NCI-H1417 (cell line): Measurements from ENCODE around the gene CIRBP.

Source experiments
- DNase-seq, 3 experiments: peaks; one replicate each; lab custom pipeline; 2025; lab: John Stamatoyannopoulos, UW

CIRBP gene

DNA sequence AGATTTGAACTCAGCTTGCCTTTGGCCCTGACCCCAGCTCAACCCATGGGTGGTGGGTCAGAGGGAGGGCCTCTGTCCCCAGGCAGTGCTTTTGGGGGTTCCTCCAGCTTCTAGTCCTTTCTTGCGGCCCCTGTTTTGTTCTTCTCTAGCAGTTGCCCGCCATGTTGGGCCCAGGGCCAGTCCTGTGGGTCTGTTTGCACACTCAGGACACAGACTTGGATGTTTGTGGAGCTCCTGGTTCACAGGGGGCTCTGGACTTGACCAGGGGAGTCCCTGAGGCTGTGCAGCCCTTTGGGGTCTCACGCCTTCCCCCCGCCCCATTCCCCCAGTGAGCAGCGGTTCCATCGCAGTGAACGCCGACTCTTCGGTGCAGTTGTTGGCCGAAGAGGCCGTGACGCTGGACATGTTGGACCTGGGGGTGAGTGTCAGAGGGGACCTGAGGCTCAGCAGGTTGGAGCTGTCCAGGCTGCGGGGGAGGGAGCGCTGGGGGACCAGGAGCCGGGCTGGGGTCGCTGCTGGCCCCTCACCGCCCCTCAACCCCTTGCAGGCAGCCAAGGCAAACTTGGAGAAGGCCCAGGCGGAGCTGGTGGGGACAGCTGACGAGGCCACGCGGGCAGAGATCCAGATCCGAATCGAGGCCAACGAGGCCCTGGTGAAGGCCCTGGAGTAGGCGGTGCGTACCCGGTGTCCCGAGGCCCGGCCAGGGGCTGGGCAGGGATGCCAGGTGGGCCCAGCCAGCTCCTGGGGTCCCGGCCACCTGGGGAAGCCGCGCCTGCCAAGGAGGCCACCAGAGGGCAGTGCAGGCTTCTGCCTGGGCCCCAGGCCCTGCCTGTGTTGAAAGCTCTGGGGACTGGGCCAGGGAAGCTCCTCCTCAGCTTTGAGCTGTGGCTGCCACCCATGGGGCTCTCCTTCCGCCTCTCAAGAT is 25.1 kb upstream of the CIRBP start:
- peak; percentile 54 to 78 (median 65) for DNase-seq

DNA sequence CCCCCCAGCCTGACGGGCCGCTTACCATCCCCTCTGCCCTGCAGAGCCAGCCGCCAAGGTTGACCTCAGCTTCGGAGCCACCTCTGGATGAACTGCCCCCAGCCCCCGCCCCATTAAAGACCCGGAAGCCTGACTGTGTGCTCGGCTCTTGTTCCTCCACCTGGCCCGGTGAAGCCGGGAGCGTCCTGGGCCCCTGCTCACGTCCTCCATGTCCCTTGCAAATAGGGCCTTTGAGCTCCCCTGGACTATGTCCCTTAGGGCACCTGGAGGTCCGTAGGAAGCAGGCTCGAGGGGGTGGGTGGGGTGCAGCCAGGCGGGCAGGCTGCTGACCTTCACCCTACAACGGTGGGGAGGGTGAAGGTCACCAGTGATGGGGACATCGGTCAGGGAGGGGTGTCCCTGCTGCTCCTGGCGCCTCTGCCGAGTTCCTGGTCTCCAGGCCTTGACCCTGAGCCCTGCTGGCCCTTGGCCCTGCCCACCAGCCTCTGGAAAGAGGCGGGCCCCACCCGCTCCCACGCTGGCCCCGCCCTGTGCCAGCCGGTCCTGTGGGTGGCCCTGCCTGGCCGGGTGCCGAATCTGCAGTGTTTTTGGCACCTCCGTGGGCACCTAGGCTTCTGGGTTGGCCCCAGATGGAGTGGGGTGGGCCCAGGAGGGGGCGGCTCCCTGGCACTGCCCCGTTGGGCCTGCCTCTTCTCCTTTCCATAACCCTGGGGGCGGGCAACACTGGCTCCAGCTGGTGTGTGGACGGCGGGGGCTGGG is 24.3 kb upstream of the CIRBP start:
- no peak for DNase-seq

DNA sequence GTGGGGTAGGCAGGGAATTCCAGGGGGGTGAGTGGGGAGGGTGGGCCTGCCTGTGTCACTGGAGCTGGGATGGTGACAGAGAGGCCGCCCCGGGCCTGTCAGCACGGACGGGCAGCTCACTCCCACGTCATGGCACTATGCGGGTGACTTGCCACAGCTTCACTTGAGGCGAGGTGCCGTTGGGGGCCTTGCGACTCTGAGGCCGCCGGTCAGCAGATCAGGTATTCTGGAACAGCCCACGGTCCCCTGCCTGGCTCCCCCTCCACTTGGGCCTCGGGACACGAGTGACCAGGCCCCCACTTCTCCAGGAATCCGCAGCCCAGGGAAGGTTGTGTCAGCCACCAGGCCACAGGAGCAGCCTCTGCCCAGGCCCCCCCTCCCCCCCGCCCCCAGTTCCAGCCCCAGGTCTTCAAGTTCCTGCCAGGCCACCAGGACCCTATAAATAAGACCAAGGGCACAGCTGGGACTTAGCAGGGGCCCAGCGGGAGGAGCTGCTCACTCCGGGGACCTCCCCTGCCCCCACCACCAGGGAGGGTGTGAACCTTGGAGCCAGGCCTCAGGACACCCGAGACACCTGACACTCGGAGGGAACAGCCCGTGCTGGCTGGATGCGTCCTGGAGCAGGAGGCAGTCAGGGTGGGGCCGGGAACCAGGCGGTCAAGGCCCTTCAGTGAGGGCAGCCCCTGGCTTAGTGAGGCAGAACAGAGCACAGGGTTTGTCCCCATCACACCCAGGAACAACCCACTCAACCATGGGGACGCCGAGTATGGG is 23.5 kb upstream of the CIRBP start:
- DNase-seq = no peak

DNA sequence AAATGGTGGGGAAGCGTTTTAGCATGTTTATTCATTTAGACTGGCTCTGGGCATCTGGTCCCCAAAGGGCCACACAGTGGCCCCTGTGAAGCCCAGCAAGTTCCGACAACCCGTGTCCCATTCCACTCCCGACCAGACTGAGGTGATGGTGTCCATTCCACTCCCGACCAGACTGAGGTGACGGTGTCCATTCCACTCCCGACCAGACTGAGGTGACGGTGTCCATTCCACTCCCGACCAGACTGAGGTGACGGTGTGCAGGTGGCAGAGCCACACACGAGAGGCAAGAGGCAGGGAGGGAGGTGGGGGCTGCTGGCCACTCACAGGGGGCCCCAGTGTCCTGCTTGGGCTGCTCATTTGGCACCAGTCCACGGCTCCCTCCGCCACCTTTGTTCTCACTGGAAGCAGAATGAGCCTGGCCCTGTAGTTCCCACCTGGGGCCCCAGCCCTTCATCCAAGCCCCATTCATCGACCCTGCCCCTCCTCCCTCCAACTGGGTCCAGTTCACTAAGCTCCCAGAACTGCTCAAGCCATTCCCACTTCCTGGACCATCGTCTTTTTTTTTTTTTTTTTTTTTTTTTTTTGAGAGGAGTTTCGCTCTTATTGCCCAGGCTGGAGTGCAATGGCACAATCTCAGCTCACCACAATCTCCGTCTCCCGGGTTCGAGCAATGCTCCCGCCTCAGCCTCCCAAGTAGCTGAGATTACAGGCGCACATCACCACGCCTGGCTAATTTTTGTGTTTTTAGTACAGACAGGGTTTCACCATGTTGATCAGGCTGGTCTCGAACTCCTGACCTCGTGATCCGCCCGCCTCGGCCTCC is 22.7 kb upstream of the CIRBP start:
- DNase-seq = peak in 1 of 3 experiments; percentile 40

DNA sequence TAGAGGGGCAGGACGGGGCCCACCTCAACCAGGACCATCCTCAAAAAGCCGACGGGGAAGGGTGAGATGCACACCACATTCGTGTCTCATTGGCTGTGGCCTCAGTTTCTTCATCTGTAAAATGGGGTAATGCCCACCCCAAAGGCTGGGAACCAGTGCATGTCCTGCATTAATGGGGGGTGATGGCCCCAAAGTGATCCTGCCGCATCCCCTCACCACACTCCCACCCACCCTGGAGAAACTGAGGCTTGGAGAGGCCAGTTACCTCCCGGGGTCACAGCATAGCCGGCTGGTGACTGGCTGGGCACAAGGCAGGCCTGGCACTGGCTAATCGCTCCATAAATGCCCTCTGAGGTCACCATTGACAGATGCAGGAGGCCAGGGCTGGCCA is 21.4 kb upstream of the CIRBP start:
- DNase-seq = no peak

DNA sequence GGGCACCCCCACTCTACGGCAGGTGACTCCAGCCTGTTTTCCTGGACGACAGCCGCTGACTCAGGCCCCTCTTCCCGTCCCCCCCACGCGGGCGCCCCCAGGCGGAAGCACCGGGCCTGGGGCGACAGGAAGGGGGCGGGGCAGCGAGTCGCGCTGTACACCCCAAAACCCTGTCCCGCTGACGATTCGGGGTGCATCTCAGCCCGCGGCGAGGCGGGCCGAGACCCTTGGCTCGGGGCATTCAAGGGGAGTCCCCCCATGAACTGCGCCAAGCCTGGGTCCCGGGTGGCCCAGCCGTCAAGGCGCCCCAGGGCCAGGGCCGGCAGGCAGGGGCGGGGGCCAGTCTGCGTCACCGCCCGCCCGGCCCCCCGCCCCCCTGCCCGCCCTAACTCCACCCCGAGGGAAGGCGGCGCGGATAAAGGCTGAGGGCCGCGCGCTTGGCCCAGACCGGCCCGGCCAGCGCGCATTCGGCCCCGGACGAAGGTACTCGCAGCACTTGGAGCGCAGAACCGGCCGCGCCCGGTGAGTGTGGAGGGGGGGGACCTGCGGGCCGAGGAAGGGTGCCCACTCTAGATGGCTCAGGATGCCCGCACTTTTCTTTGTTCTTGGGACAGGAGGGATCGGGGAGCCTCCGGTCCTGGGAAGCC is 20.9 kb upstream of the CIRBP start, which contains the start of gene MIDN:
MIDN (plus strand) TSS at position 445 of the 647 bp plus-strand sequence. CDS start 1,714 bp downstream, outside the sequence.
- peak; percentile 84 to 94 (median 93) for DNase-seq

DNA sequence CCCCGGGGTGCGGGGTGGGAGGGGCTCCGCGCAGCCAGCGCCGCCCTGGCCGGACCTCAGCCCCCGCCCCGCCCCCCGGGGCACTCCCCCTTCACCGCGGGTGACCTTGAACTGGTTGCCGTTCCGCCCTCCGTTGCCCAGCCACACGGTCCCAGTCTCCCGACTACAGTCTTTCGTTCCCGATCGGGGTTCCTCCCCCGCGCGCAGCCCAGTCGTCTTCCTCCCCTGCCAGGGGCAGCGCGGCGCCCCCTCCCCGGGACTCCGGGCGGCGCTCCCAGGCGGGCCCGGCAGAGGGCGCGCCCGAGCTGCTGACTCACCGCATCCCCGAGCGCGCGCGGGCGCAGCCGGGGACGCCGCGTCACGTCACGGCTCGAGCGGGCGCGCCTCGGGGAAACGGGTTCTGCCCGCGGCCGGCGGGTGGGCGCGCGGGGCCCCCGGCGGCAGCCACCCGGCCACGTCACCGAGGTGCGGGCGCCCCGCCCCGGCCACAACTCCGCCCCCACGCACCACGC is 20.3 kb upstream of the CIRBP start:
- peak; percentile 91 to 96 (median 95) for DNase-seq

DNA sequence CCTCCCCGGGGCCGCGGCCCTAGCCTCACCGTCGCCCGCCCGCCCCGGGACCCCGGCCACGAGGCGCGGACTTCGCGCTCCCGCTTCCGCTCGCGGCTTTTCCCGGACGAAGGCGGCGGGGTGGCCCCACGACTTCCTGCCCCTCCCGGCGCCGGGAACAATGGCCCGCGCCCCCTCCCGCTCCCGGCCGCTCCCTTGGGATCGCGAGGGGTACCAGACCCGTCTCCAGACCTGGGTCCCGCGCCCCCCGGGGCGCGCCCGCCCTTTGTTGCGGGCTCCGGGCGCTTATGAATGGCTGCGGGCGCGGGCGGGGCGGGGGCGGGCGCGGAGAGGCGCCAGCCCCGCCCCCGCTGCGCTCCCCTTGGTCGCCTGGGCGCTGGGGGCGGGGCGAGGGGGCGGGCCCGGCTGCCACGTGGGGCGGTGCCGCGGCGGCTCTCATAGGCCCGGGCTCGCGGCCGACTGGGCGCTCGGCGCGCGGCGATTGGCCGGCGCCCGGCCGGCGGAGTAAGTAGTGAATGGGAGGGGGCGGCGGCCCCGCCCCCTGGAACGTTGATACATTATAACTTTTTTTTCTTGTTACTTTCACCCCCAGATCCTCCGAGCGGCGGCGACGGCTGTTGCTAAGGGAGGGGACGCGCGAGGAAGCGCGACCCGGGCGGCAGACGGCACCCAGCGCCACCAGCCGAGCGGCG is 19.7 kb upstream of the CIRBP start:
- peak; percentile 98 for DNase-seq

DNA sequence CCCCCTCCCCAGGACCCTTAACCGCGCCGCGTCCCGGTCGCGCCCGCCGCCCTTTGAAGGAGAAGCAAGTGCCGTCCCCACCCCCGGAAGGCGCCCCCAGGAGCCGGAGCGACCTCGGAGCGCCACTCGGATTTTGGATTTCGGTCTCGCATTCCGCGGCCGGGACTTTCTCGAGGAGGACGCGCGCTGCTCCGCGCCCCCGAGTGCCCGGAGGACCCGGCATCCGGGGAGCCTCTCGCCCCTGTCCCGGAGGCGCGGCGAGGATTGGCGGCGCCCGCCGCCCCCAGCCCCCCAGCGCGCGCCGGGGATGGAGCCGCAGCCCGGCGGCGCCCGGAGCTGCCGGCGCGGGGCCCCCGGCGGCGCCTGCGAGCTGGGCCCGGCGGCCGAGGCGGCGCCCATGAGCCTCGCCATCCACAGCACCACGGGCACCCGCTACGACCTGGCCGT is 19.1 kb upstream of the CIRBP start:
- no peak for DNase-seq

DNA sequence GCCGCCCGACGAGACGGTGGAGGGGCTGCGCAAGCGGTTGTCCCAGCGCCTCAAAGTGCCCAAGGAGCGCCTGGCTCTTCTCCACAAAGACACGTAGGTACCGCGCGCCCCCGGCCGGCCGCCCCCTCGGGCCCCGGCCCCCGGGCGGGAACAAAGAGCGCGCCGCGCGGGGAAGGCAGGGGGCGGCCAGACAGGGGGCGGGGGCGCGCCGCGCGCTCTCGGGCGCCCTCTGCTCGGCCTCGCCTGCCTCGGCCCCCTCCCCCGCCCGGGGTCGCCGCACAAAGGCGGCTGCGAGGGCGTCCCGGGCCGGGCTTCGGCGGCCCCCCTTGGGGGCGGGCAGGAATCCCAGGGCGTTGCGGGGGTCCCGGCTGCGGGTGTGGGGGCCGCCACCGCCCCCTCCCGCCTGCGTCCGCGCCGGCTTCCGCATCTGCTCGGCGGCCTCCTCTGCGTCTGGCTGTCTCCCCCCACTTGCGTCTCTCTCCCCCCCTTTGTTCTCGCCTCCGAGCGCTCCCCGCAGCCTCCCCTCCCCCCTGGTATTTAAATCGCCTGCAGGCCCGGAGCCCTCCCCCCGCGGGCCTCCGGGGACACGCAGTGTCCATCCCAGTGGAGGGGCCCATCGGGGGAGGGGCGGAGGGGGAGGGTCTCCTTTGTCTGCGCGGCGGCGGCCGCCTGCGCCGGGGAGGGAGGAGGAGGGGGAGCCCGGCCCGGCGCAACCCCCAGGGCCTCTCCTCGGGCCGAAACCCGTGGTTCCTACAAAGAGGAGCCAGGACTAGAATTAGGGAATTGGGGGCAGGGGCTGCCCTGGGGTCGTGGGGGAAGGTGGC is 18.5 kb upstream of the CIRBP start:
- DNase-seq = peak; percentile 57 to 96 (median 94)

DNA sequence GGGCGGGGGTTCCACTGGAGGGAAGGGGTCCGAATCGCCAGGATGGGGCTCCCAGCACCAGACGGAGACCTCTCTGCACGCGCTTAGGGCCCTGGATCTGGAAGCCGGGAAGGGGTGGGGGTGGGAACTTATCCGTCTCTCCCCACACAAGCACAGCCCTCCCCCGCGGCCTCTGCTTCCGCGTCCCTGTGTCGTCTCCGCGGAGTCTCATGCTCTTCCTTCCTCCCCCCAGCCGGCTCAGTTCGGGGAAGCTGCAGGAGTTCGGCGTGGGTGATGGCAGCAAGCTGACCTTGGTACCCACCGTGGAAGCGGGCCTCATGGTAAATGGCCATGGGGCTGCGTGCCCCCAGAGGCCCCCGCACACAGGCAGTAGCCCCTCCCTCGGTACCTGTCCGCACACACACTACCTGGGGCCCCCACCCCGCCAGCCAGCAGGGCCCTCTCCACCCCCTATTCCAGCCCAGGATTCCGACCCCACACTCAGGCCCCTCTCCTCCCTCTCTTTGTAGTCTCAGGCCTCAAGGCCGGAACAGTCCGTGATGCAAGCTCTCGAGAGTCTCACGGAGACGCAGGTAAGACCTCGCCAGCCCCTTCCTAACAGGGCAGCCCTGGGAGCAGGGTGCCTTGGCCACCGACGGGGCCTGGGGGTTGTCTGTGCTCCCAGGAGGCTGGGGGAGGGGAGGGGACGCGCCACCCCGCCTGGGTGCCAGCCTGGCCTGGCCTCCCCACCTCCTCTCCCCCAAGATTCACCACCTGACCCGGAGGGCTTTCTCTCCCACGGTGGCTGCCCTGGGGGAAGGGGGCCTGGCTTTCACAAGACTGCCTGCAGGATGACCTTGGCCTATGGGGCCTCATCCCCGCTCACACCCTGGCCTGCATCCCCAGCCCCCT is 17.6 kb upstream of the CIRBP start:
- DNase-seq = peak in 2 of 3 experiments; percentile 78 to 79

DNA sequence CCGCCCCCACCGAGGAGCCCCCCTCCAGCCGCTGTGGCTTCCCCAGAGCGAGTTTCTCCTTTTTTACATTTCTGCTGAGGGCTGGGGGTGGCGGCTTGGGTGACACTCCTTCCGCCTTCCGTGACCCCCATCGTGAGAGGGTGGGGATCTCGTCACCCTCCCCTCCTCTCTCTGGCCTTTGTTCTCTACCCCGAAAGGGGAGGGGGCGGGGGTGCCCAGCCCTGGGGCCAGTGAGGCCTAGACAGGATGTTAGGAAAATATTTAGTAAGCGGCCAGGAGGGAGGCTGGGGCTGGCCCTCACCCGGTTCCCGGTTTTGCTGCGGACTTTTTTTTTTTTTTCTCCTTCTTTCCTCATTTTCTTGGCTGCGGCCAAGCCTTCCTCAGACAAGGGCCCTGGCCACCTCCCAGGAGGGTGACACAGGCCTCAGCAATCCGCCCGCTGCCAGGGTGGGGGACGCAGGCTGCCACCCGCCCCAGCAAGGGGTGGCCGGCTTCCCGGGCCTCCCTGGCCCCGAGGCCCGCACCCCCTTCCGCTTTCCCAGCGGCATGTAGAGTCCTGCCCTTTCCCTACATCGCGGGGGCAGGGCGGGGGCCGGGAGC is 16.8 kb upstream of the CIRBP start:
- DNase-seq = peak in 2 of 3 experiments; percentile 73 to 81

DNA sequence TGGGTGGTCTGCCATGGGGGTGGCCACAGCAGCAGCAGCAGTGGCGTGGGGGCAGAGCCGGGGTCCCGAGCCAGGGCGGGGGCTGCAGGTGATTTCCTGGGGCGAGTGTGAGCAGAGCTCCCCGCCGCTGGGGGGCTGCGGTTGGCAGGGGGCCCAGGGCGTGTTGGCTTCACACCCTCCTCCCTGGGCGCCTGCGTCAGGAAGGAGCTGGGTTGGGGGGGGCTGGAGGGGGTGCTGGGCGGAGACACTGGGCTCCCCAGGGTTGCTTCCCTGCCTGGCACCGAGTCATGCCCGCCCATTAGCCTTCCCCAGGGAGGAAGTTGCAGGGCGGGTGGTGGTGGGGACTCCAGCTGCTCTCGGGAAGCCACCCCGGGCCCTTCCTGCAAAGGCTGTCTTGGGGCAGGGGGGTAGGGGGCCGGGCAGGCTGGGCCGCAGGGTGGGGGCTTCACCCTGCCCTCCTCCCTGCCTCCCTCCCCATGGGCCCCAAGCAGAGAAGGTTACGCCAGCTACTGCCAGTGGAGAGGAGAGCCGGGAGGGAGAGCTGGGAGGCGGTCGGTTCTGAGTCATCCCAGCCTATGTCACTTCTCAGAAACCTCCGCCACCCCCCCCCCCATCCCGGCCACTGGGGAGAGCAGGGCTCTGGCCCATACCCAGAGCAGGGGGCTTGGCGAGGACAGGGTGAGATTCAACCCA is 16.2 kb upstream of the CIRBP start:
- peak in 2 of 3 experiments; percentile 83 to 89 for DNase-seq

DNA sequence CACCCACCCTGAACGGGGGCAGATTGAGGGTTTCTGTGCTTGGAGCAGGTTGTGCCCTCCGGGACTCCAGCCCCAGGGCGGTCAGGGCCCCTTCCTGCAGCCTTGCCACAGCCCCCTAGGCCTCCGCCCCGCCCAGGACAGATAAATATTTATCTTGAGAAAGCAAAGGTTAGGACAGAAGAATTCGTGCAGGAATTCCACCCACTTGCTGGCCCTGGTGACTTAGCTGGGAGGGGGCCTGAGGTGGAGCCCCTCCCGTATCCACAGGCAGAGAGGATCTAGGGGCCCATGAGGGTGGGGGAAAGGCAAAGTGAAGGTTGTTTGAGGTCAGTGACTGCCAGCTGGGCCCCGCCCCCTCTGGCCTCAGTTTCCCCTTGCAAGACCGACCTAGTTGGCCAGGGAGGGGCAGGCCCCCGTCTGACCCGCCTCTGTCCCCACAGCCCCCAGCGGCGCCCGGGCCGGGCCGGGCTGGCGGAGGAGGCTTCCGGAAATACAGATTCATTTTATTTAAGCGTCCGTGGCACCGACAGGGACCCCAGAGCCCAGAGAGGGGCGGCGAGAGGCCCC is 15.5 kb upstream of the CIRBP start:
- DNase-seq = no peak

DNA sequence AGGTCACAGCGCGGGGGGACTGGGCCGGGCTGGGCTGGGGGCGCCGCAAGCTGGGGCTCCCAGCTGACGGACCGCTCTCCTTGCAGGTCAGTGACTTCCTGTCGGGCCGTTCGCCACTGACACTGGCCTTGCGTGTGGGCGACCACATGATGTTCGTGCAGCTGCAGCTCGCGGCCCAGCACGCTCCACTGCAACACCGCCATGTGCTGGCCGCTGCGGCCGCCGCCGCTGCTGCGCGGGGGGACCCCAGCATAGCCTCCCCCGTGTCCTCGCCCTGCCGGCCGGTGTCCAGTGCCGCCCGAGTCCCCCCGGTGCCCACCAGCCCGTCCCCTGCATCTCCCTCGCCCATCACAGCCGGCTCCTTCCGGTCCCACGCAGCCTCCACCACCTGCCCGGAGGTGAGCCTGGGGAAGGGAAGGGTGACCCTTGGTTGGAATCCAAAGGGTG is 15.0 kb upstream of the CIRBP start:
- no peak for DNase-seq

DNA sequence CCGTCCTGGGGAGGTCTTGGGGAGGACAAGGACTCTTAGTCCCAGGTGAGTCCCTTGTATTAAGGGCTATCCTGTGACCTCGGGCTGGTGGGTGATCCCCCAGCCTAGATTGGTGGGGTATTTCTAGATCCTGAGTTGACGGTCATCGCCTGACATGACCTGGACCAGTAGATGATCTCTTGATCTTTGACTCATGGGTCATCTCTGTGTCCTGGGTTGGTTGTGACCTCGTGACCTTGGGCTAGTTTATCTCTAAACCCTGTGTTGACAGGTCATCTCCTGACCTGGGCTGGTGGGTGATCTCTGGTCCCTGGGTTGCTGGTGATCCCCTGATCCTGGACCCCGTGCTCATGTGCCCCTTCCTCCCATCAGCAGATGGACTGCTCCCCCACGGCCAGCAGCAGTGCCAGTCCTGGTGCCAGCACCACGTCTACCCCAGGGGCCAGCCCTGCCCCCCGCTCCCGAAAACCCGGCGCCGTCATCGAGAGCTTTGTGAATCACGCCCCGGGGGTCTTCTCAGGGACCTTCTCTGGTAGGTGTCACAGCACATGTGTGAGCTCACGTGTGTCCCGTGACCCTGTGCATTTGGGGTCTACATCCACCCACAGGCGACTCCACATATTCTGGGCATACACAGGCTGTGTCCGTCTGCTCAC is 14.5 kb upstream of the CIRBP start:
- no peak for DNase-seq
